ENCODE measurements around the gene KLHL17. TPM values are rescaled to one million over a fixed set of nuclear protein-coding genes. Genes with fewer than 3 reads are reported as not detected.
A peak's percentile ranks its signal among the peaks of the same experiment; 100 is the strongest.
"Not testable (repeated sequence)": the region's sequence is repeated elsewhere in the genome, so short reads cannot be mapped to it uniquely, and the experiment has no call there.

The KLHL17 gene
- total RNA-seq, 3 donors from 2014 or later: 9.0 to 14.7 (median 11.0) TPM

GRCh38 chr1:981955-982558 lies 21.7 kb downstream of the KLHL17 start, which contains the start of gene PERM1:
TSS of gene PERM1 (minus strand) at chr1:982093. CDS start at chr1:981029, 1,064 bp downstream.
- DNase-seq (peak in 1 of 3 donors; percentile 21), ATAC-seq (no peak)
- no peaks in the 10 kb centered on the region for H3K36me3 ChIP-seq (ENCODE audit: low read depth)
- intact Hi-C loops (cut with DNase I, micrococcal nuclease): loop anchor here in 1 of 2 donors (10.0 kb wide), 1 partner anchor 83 kb away; no protein-coding TSS in a partner anchor
- no peak within 1 kb of the TSS for H3K4me3 ChIP-seq
- no peak for TF ChIP-seq CTCF (IDR thresholded peaks at IDR 0.05)
- no peaks in the 10 kb centered on the region for H3K9me3 ChIP-seq
- H3K4me1 ChIP-seq (ENCODE audit: low read depth): no peaks in the 10 kb centered on the region

- DNase-seq (peak in 1 of 3 donors; percentile 17), ATAC-seq (no peak)
- no peak overlapping the region for H3K4me3 ChIP-seq
- no peaks in the 10 kb centered on the region for H3K9me3 ChIP-seq
- intact Hi-C loops (cut with DNase I, micrococcal nuclease): loop anchor here in 1 of 2 donors (10.0 kb wide), 1 partner anchor 82 kb away; no protein-coding TSS in a partner anchor
- H3K4me1 ChIP-seq (ENCODE audit: low read depth): no peaks in the 10 kb centered on the region
- TF ChIP-seq CTCF (IDR thresholded peaks at IDR 0.05): no peak
- H3K36me3 ChIP-seq (ENCODE audit: low read depth): no peaks in the 10 kb centered on the region
Measured at GRCh38 chr1:982765-983436, 22.5 kb downstream of the KLHL17 start.

GRCh38 chr1:983798-984475 lies 23.6 kb downstream of the KLHL17 start:
- no peak overlapping the region for H3K4me3 ChIP-seq
- DNase-seq: peak; percentile 59 to 65 (median 63)

GRCh38 chr1:984476-984814 lies 24.1 kb downstream of the KLHL17 start:
- no peaks in the 10 kb centered on the region for H3K36me3 ChIP-seq (ENCODE audit: low read depth)
- no peaks in the 10 kb centered on the region for H3K4me1 ChIP-seq (ENCODE audit: low read depth)
- no peaks in the 10 kb centered on the region for H3K9me3 ChIP-seq
- ATAC-seq (no peak), DNase-seq (no peak)
- TF ChIP-seq CTCF (IDR thresholded peaks at IDR 0.05): no peak
- intact Hi-C loops (cut with DNase I, micrococcal nuclease): loop anchor here in 1 of 2 donors (10.0 kb wide), 1 partner anchor 80 kb away; no protein-coding TSS in a partner anchor
- H3K4me3 ChIP-seq: no peak overlapping the region

More at GRCh38 chr1:983798-984475, 23.6 kb downstream of the KLHL17 start:
- intact Hi-C loops (cut with DNase I, micrococcal nuclease): loop anchor here in 1 of 2 donors (10.0 kb wide), 1 partner anchor 81 kb away; no protein-coding TSS in a partner anchor
- H3K36me3 ChIP-seq (ENCODE audit: low read depth): no peaks in the 10 kb centered on the region
- TF ChIP-seq CTCF (IDR thresholded peaks at IDR 0.05): peak; percentile 86
- ATAC-seq: peak; percentile 73
- H3K9me3 ChIP-seq: no peaks in the 10 kb centered on the region
- H3K4me1 ChIP-seq (ENCODE audit: low read depth): no peaks in the 10 kb centered on the region

- DNase-seq (no peak), ATAC-seq (no peak)
- Histone ChIP-seq H3K4me1 (ENCODE audit: low read depth) (no peaks in the 10 kb centered on the region), H3K9me3 (no peaks in the 10 kb centered on the region), H3K36me3 (ENCODE audit: low read depth) (no peaks in the 10 kb centered on the region), H3K4me3 (no peak overlapping the region)
- no peak for TF ChIP-seq CTCF (IDR thresholded peaks at IDR 0.05)
- intact Hi-C loops (cut with DNase I, micrococcal nuclease): loop anchor here (5.0 to 10.0 kb wide), 2 partner anchors 77 to 80 kb away; no protein-coding TSS in a partner anchor
Measured at GRCh38 chr1:985126-985525, 24.7 kb downstream of the KLHL17 start.

- not testable (repeated sequence) for ATAC-seq; H3K9me3 ChIP-seq; H3K36me3 ChIP-seq (ENCODE audit: low read depth); H3K4me1 ChIP-seq (ENCODE audit: low read depth); H3K4me3 ChIP-seq; DNase-seq
- intact Hi-C loops (cut with DNase I, micrococcal nuclease): loop anchor here (5.0 to 10.0 kb wide), 2 partner anchors 74 to 77 kb away; no protein-coding TSS in a partner anchor
Measured at GRCh38 chr1:988061-988460, 27.7 kb downstream of the KLHL17 start.

GRCh38 chr1:991275-991674 lies 30.9 kb downstream of the KLHL17 start:
- DNase-seq; intact Hi-C loops (cut with DNase I, micrococcal nuclease); H3K4me1 ChIP-seq (ENCODE audit: low read depth); H3K4me3 ChIP-seq; ATAC-seq; H3K9me3 ChIP-seq; H3K36me3 ChIP-seq (ENCODE audit: low read depth): not testable (repeated sequence)

All from mucosa of descending colon (tissue), 3 donors.